KMS-11 (cell line): Measurements from ENCODE around the gene CHST10.

Experiments
- H2AFZ ChIP-seq: fragments of 200-600 bp; sonication (generic); 2 replicates; pipeline ENCODE4 v1.6.1; 2016; ENCODE audit warnings: antibody characterized with exemption, mixed run types, low read depth
- H3K27ac ChIP-seq: fragments of 200-600 bp; sonication (generic); 2 replicates; pipeline ENCODE4 v1.6.1; 2016; ENCODE audit warnings: mild to moderate bottlenecking, mixed run types
- H3K27me3 ChIP-seq: fragments of 200-600 bp; sonication (generic); 2 replicates; pipeline ENCODE4 v1.6.1; 2017; ENCODE audit warnings: mild to moderate bottlenecking, low read depth, mixed run types, moderate library complexity; ENCODE audit not compliant: insufficient read depth
- H3K36me3 ChIP-seq: fragments of 200-600 bp; sonication (generic); 2 replicates; pipeline ENCODE4 v1.6.1; 2017; ENCODE audit warnings: mild to moderate bottlenecking, mixed run types; ENCODE audit not compliant: insufficient read depth
- H3K4me1 ChIP-seq: fragments of 200-600 bp; sonication (generic); 2 replicates; pipeline ENCODE4 v1.6.1; 2016; ENCODE audit warnings: mild to moderate bottlenecking, low read depth, mixed run types; ENCODE audit not compliant: poor library complexity, severe bottlenecking
- H3K4me2 ChIP-seq: fragments of 200-600 bp; sonication (generic); 2 replicates; pipeline ENCODE4 v1.7.0; 2016; ENCODE audit warnings: mild to moderate bottlenecking, mixed run types
- H3K4me3 ChIP-seq: fragments of 200-600 bp; sonication (generic); IDR thresholded peaks from 2 replicates; pipeline ENCODE4 v1.6.1; 2017; ENCODE audit warnings: low read depth, low read length, mixed read lengths; ENCODE audit not compliant: insufficient read depth
- H3K79me2 ChIP-seq: fragments of 200-600 bp; sonication (generic); 2 replicates; pipeline ENCODE4 v1.6.1; 2016; ENCODE audit warnings: low read depth, mixed run types; ENCODE audit not compliant: insufficient read depth
- H3K9ac ChIP-seq: fragments of 200-600 bp; sonication (generic); 2 replicates; pipeline ENCODE4 v1.6.1; 2016; ENCODE audit warnings: mild to moderate bottlenecking, mixed run types
- H4K20me1 ChIP-seq: fragments of 200-600 bp; sonication (generic); 2 replicates; pipeline ENCODE4 v1.6.1; 2016; ENCODE audit warnings: mild to moderate bottlenecking, mixed run types; ENCODE audit not compliant: insufficient read depth
- TF ChIP-seq, protein P1 (sequence below): fragments of 200-600 bp; sonication (generic); conservative IDR thresholded peaks from 2 replicates; pipeline ENCODE4 v1.6.1; 2017; ENCODE audit warnings: low read depth, mild to moderate bottlenecking, antibody characterized with exemption, low read length, moderate library complexity, mixed read lengths

CHST10 gene

GRCh38 chr2:100451734-100452133 is 34.3 kb upstream of the CHST10 start:
- H2AFZ ChIP-seq = no peak overlapping the region
- H3K9ac ChIP-seq = no peak overlapping the region
- no peaks in the 10 kb centered on the region for H3K4me1 ChIP-seq
- no peak overlapping the region for H3K4me2 ChIP-seq
- H3K4me3 ChIP-seq = no peak overlapping the region
- TF ChIP-seq, protein P1, sequence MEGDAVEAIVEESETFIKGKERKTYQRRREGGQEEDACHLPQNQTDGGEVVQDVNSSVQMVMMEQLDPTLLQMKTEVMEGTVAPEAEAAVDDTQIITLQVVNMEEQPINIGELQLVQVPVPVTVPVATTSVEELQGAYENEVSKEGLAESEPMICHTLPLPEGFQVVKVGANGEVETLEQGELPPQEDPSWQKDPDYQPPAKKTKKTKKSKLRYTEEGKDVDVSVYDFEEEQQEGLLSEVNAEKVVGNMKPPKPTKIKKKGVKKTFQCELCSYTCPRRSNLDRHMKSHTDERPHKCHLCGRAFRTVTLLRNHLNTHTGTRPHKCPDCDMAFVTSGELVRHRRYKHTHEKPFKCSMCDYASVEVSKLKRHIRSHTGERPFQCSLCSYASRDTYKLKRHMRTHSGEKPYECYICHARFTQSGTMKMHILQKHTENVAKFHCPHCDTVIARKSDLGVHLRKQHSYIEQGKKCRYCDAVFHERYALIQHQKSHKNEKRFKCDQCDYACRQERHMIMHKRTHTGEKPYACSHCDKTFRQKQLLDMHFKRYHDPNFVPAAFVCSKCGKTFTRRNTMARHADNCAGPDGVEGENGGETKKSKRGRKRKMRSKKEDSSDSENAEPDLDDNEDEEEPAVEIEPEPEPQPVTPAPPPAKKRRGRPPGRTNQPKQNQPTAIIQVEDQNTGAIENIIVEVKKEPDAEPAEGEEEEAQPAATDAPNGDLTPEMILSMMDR = no peak
- H3K36me3 ChIP-seq = no peaks in the 10 kb centered on the region
- H4K20me1 ChIP-seq = no peaks in the 10 kb centered on the region
- H3K27ac ChIP-seq = no peak overlapping the region
- H3K79me2 ChIP-seq = no peaks in the 10 kb centered on the region
- H3K27me3 ChIP-seq = no peaks in the 10 kb centered on the region

DNA sequence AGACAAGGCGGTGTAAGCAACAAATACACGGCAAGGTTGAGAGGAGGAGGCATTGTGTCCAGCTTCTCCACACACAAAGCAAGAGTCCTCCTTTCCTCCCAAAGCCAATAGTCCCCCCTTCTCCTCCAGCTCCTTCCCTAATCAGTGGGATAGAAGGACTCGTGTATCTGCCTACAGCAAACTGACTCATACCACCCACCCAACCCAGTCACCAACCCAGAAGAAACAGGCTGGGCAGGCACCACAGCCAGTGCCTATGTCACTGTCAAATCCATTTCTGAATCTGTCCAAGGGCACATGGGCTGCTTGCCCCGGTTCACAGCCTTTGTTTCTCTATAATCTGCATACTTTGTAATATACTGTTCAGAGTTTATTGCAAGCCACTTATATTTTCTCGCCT is 33.6 kb upstream of the CHST10 start:
- H3K27ac ChIP-seq = no peak overlapping the region
- no peaks in the 10 kb centered on the region for H3K36me3 ChIP-seq
- TF ChIP-seq, protein P1 = no peak
- H3K9ac ChIP-seq = no peak overlapping the region
- no peak overlapping the region for H3K4me3 ChIP-seq
- no peaks in the 10 kb centered on the region for H3K4me1 ChIP-seq
- H3K4me2 ChIP-seq = no peak overlapping the region
- H4K20me1 ChIP-seq = no peaks in the 10 kb centered on the region
- no peaks in the 10 kb centered on the region for H3K27me3 ChIP-seq
- H2AFZ ChIP-seq = no peak overlapping the region
- no peaks in the 10 kb centered on the region for H3K79me2 ChIP-seq

GRCh38 chr2:100446696-100447095 is 29.2 kb upstream of the CHST10 start:
- Histone ChIP-seq H2AFZ (no peak overlapping the region), H3K4me1 (no peaks in the 10 kb centered on the region), H3K27me3 (no peaks in the 10 kb centered on the region), H3K4me2 (no peak overlapping the region), H3K4me3 (no peak overlapping the region), H3K36me3 (no peaks in the 10 kb centered on the region), H3K9ac (no peak overlapping the region), H4K20me1 (no peaks in the 10 kb centered on the region), H3K79me2 (no peaks in the 10 kb centered on the region), H3K27ac (no peak overlapping the region)
- TF ChIP-seq, protein P1 = no peak

GRCh38 chr2:100437751-100438150 is 20.3 kb upstream of the CHST10 start:
- H4K20me1 ChIP-seq = no peaks in the 10 kb centered on the region
- no peak overlapping the region for H3K4me2 ChIP-seq
- no peaks in the 10 kb centered on the region for H3K36me3 ChIP-seq
- no peaks in the 10 kb centered on the region for H3K79me2 ChIP-seq
- H3K27ac ChIP-seq = no peak overlapping the region
- no peak overlapping the region for H3K4me3 ChIP-seq
- H3K9ac ChIP-seq = no peak overlapping the region
- H3K27me3 ChIP-seq = no peaks in the 10 kb centered on the region
- H2AFZ ChIP-seq = no peak overlapping the region
- TF ChIP-seq, protein P1 = no peak
- no peaks in the 10 kb centered on the region for H3K4me1 ChIP-seq
